ENCODE measurements around the gene OSBPL5. TPM values are rescaled to one million over a fixed set of nuclear protein-coding genes. Genes with fewer than 3 reads are reported as not detected.

Gene OSBPL5
- total and polyA plus RNA-seq, 12 donors: 2.7 to 30.6 (median 20.7) TPM

GRCh38 chr11:3157381-3158130 lies 7.6 kb downstream of the OSBPL5 start:
- Histone ChIP-seq H3K9me3 (replicated peaks in 1 of 3) (no peaks in the 10 kb centered on the region), H3K4me1 (replicated peaks in 1 of 2) (peaks cover 7 to 32% of the 10 kb centered on the region in 2 donors), H3K36me3 (replicated peaks in 1 of 2) (no peaks in the 10 kb centered on the region), H3K27ac (no peak overlapping the region), H3K27me3 (no peaks in the 10 kb centered on the region), H3K4me3 (no peak overlapping the region)
- DNase-seq: no peak
- TF ChIP-seq POLR2A (IDR thresholded peaks at IDR 0.05) (no peak), CTCF (IDR thresholded peaks at IDR 0.05) (no peak)
- 80 to 91% (median 88%) methylated on average over 5 to 22 of the region's 22 CpGs for WGBS, 4 donors
- intact Hi-C loops (cut with DNase I): no loop called here

DNA sequence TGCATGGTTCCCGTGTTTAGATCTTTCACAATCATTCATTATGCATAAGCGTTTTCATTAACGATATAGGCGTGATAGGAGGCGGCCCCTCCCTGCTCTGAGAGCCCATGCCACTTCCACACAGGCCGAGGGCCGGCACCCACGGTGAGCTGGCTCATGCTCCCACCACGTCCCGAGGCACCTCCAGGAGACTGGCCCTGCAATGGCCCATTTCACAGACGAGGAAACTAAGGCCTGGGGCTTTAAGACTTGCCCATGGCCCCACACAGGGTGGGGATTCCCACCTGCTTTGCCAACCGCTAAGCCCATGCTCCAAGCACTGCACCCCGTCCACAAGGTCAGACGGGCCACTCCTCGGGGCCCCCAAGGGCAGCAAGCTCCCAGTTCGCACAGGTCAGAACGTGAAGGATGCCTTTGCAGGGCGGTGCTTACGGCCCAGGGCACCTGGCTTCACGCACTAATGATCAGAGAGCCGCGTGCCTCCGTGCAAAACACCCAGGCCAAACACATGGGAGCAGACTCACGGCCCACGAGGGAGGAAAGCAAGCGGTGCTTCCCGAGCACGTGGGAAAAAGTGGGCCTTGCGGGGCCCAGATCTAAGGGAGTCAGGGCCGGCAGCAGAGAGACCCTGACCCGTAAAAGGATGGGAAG lies 8.3 kb downstream of the OSBPL5 start:
- 74 to 94% (median 79%) methylated on average over 27 to 31 of the region's 31 CpGs for WGBS, 4 donors
- Histone ChIP-seq H3K4me1 (replicated peaks in 1 of 2) (peaks cover 7 to 32% of the 10 kb centered on the region in 2 donors), H3K9me3 (replicated peaks in 1 of 3) (no peaks in the 10 kb centered on the region), H3K36me3 (replicated peaks in 1 of 2) (no peaks in the 10 kb centered on the region), H3K27me3 (no peaks in the 10 kb centered on the region), H3K4me3 (no peak overlapping the region), H3K27ac (no peak overlapping the region)
- no peak for TF ChIP-seq CTCF (IDR thresholded peaks at IDR 0.05)
- TF ChIP-seq POLR2A (IDR thresholded peaks at IDR 0.05): no peak
- no peak for DNase-seq
- intact Hi-C loops (cut with DNase I): no loop called here

- H3K4me1 ChIP-seq (replicated peaks in 1 of 2): peaks cover 7 to 28% of the 10 kb centered on the region in 2 donors
- intact Hi-C loops (cut with DNase I): no loop called here
- TF ChIP-seq CTCF (IDR thresholded peaks at IDR 0.05): no peak
- TF ChIP-seq POLR2A (IDR thresholded peaks at IDR 0.05): no peak
- no peak overlapping the region for H3K4me3 ChIP-seq
- H3K9me3 ChIP-seq (replicated peaks in 1 of 3): no peaks in the 10 kb centered on the region
- 72 to 84% (median 79%) methylated on average over 14 of the region's 14 CpGs for WGBS, 4 donors
- no peaks in the 10 kb centered on the region for H3K36me3 ChIP-seq (replicated peaks in 1 of 2)
- DNase-seq: no peak
- no peaks in the 10 kb centered on the region for H3K27me3 ChIP-seq
- peak overlapping the region in 1 of 5 donors; percentile 63 for H3K27ac ChIP-seq
Measured at GRCh38 chr11:3156282-3156660, 8.8 kb downstream of the OSBPL5 start.

GRCh38 chr11:3155691-3156258 lies 9.3 kb downstream of the OSBPL5 start:
- H3K4me3 ChIP-seq: no peak overlapping the region
- no peaks in the 10 kb centered on the region for H3K9me3 ChIP-seq (replicated peaks in 1 of 3)
- H3K27ac ChIP-seq: peak overlapping the region in 2 of 5 donors; percentile 9 to 63
- intact Hi-C loops (cut with DNase I): no loop called here
- H3K27me3 ChIP-seq: no peaks in the 10 kb centered on the region
- H3K36me3 ChIP-seq (replicated peaks in 1 of 2): no peaks in the 10 kb centered on the region
- WGBS, 4 donors: 72 to 89% (median 85%) methylated on average over 14 to 16 of the region's 16 CpGs
- TF ChIP-seq CTCF (IDR thresholded peaks at IDR 0.05) (no peak), POLR2A (IDR thresholded peaks at IDR 0.05) (no peak)
- no peak for DNase-seq
- H3K4me1 ChIP-seq (replicated peaks in 1 of 2): peaks cover 7 to 23% of the 10 kb centered on the region in 2 donors
